GM18507 (cell line): ENCODE measurements around the gene CYP17A1.

Source experiments
- DNase-seq: peaks from one replicate; pipeline ENCODE4 v3.0.0; 2011; ENCODE audit warnings: low read depth; ENCODE audit not compliant: insufficient read length; ENCODE audit errors: extremely low spot score
- FAIRE-seq: peaks from 2 replicates; lab custom pipeline; 2011; peaks lifted over from hg19 to GRCh38; lab: Jason Lieb, UNC

The CYP17A1 gene

DNA sequence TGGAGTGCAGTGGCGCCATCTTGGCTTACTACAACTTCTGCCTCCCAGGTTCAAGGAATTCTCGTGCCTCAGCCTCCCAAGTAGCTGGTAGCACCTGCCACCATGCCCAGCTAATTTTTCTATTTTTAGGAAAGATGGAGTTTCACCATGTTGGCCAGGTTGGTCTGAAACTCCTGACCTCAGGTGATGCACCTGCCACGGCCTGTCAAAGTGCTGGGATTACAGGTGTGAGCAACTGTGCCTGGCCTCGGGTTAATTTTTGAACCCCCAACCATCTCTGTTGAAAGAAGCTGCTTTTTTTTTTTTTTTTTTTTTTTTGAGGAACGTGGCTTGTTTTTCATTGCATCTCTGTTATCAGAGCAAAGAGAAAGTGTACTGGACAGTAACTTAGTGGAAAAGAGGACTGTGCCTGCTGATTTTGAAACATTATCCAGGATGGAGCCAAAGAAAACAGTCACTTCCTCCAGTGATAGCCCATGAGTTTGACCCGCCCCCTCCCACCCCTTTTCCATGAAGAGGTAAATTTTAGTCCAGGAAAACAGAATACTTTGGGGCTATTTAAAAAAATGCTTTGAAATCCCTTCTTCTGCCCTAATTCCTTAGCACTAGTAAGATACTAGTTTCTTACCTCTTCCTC lies 55.2 kb downstream of the CYP17A1 start:
- DNase-seq (no peak), FAIRE-seq (no peak)

DNA sequence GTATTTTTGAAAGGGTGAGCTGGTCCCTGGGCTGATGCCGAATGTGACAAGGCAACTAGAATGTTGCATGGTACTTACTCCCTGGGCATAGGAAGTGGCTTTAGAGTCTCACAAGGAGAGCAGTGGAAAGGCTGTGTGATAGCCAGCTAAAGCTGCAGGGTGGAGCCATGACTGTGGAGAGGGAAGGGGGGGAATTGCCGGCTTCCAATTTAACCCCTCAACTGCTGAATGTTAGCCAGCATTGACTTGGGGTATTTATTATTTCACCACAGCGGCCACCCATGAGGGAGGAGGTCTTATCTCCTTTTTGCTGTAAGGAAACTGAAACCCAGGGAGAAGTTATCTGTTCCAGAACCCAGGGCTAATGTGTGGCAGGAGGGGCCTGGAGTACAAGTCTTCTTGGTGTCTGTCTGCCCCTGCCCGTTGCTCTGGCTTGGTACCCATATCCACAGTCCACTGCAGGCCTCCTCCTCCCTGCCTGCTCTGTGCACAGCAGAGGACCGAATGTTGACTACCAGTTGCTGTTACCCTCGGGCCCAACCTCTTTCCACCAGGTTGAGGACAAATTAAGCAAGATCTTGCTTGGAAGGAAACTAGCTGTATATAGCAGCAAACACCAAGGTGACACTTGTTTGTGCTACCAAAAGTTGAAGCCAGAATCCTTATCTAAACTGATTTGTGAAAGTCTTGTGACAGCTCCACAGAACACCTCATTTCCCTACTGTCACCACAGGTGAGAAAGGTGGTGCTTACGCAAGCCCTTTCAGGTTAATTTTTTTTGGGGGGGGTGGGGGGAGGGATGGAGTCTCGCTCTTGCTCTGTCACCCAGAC lies 55.9 kb downstream of the CYP17A1 start:
- no peak for FAIRE-seq
- DNase-seq = no peak
